WTC11 (cell line): ENCODE results near the gene CPSF3. TPM values are rescaled to one million over a fixed set of nuclear protein-coding genes. Genes with fewer than 3 reads are reported as not detected.
"Not testable (repeated sequence)": the region's sequence is repeated elsewhere in the genome, so short reads cannot be mapped to it uniquely, and the experiment has no call there.

Experiments
- ATAC-seq: fragments of 200-7000 bp; cut with Tn5 transposase; 2 replicates; pipeline ENCODE4 v1.10.0; 2021; ENCODE audit warnings: mild to moderate bottlenecking, moderate library complexity
- CTCF ChIA-PET: fragments of 300-600 bp; sonication (Branson Sonifier 250); formaldehyde crosslinking; loops from one replicate; lab custom pipeline; 2021; ENCODE audit warnings: antibody characterized with exemption; lab: Charles Lee
- POLR2A ChIA-PET: fragments of 350-600 bp; sonication (Branson Sonifier 250); formaldehyde crosslinking; loops from one replicate; lab custom pipeline; 2021; ENCODE audit warnings: antibody characterized with exemption; lab: Charles Lee
- DNase-seq: peaks from one replicate; pipeline ENCODE4 v3.0.0; 2021; ENCODE audit warnings: low spot score
- H3K27ac Mint-ChIP-seq: 2 replicates; pipeline ENCODE4 v1.8.0; 2021; ENCODE audit warnings: mixed read lengths
- H3K27me3 Mint-ChIP-seq: 2 replicates; pipeline ENCODE4 v1.8.0; 2021; ENCODE audit warnings: low read depth, mild to moderate bottlenecking, moderate library complexity, mixed read lengths
- H3K36me3 Mint-ChIP-seq: 2 replicates; pipeline ENCODE4 v1.8.0; 2021; ENCODE audit warnings: mixed read lengths
- H3K4me1 Mint-ChIP-seq: 2 replicates; pipeline ENCODE4 v1.8.0; 2022; ENCODE audit warnings: mixed read lengths
- H3K4me3 Mint-ChIP-seq: 2 replicates; pipeline ENCODE4 v1.8.0; 2021; ENCODE audit warnings: mild to moderate bottlenecking, moderate library complexity, mixed read lengths
- H3K9me3 Mint-ChIP-seq: 2 replicates; pipeline ENCODE4 v1.8.0; 2021; ENCODE audit warnings: mixed read lengths
- AFF4 ChIP-seq: sonication (generic); formaldehyde crosslinking; IDR thresholded peaks from 2 replicates; pipeline ENCODE4 v1.8.1; 2023; ENCODE audit warnings: mild to moderate bottlenecking, missing genetic modification reagents, borderline replicate concordance
- ATF1 ChIP-seq: sonication (generic); formaldehyde crosslinking; IDR thresholded peaks from 2 replicates; pipeline ENCODE4 v1.8.1; 2023; ENCODE audit warnings: mild to moderate bottlenecking, moderate library complexity, missing genetic modification reagents
- ATF3 ChIP-seq: sonication (generic); formaldehyde crosslinking; conservative IDR thresholded peaks from 2 replicates; pipeline ENCODE4 v1.8.1; 2022; ENCODE audit warnings: mild to moderate bottlenecking, missing genetic modification reagents
- CDX4 ChIP-seq: fragments of 250-450 bp; sonication (Bioruptor Pico); IDR thresholded peaks from 2 replicates; pipeline ENCODE4 v1.9.0; 2021; ENCODE audit warnings: moderate library complexity, mild to moderate bottlenecking, inconsistent platforms, borderline replicate concordance
- E2F5 ChIP-seq: sonication (generic); formaldehyde crosslinking; IDR thresholded peaks from 2 replicates; pipeline ENCODE4 v1.8.1; 2022; ENCODE audit warnings: mild to moderate bottlenecking, moderate library complexity, missing genetic modification reagents
- GTF2I ChIP-seq: fragments of 250-450 bp; sonication (Bioruptor Pico); conservative IDR thresholded peaks from 2 replicates; pipeline ENCODE4 v1.4.0; 2021; ENCODE audit warnings: mild to moderate bottlenecking
- IRF2 ChIP-seq: sonication (generic); formaldehyde crosslinking; IDR thresholded peaks from 2 replicates; pipeline ENCODE4 v1.8.0; 2022; ENCODE audit warnings: low read depth, missing genetic modification reagents, borderline replicate concordance
- NFATC4 ChIP-seq: fragments of 250-450 bp; sonication (Bioruptor Pico); IDR thresholded peaks from 2 replicates; pipeline ENCODE4 v1.9.0; 2021; ENCODE audit warnings: mild to moderate bottlenecking
- OVOL2 ChIP-seq: fragments of 250-450 bp; sonication (Bioruptor Pico); IDR thresholded peaks from 2 replicates; pipeline ENCODE4 v1.9.0; 2021; ENCODE audit warnings: mild to moderate bottlenecking, borderline replicate concordance
- RORB ChIP-seq: fragments of 250-450 bp; sonication (Bioruptor Pico); IDR thresholded peaks from 2 replicates; pipeline ENCODE4 v1.9.0; 2021; ENCODE audit warnings: mild to moderate bottlenecking
- SMAD4 ChIP-seq: sonication (generic); formaldehyde crosslinking; IDR thresholded peaks from 2 replicates; pipeline ENCODE4 v1.8.0; 2022; ENCODE audit warnings: mild to moderate bottlenecking, missing genetic modification reagents
- TEAD1 ChIP-seq: sonication (generic); formaldehyde crosslinking; IDR thresholded peaks from 2 replicates; pipeline ENCODE4 v1.8.0; 2022; ENCODE audit warnings: mild to moderate bottlenecking, missing genetic modification reagents
- TEAD4 ChIP-seq: sonication (generic); formaldehyde crosslinking; IDR thresholded peaks from 2 replicates; pipeline ENCODE4 v1.8.0; 2022; ENCODE audit warnings: mild to moderate bottlenecking, missing genetic modification reagents
- USF1 ChIP-seq: sonication (generic); formaldehyde crosslinking; IDR thresholded peaks from 2 replicates; pipeline ENCODE4 v1.8.0; 2022; ENCODE audit warnings: mild to moderate bottlenecking, missing genetic modification reagents
- ZBTB21 ChIP-seq: sonication (generic); formaldehyde crosslinking; IDR thresholded peaks from 2 replicates; pipeline ENCODE4 v1.8.1; 2023; ENCODE audit warnings: mild to moderate bottlenecking, missing genetic modification reagents, borderline replicate concordance
- ZNF138 ChIP-seq: sonication (generic); formaldehyde crosslinking; conservative IDR thresholded peaks from 2 replicates; pipeline ENCODE4 v1.8.1; 2022; ENCODE audit warnings: mild to moderate bottlenecking, moderate library complexity, missing genetic modification reagents
- ZNF232 ChIP-seq: sonication (generic); formaldehyde crosslinking; IDR thresholded peaks from 2 replicates; pipeline ENCODE4 v1.8.0; 2022; ENCODE audit warnings: mild to moderate bottlenecking, missing genetic modification reagents
- ZNF425 ChIP-seq: fragments of 250-450 bp; sonication (Bioruptor Pico); conservative IDR thresholded peaks from 2 replicates; pipeline ENCODE4 v1.9.0; 2021; ENCODE audit warnings: mild to moderate bottlenecking
- total RNA-seq: library from RNA; stranded (reverse); gene quantifications from 3 replicates; pipeline ENCODE4 v1.2.3, GENCODE V29; 2021

CPSF3 gene
- total RNA-seq, 1 experiment from 2014 or later = 88.4 TPM

- Mint-ChIP-seq H3K36me3 (peaks cover 26% of the 10 kb centered on the region), H3K4me3 (no peak overlapping the region), H3K9me3 (no peaks in the 10 kb centered on the region)
- DNase-seq (no peak), ATAC-seq (no peak)
- no peak for TF ChIP-seq TEAD4 (CRISPR knock-in tag)
- no peak for TF ChIP-seq IRF2 (CRISPR knock-in tag)
- no peak for TF ChIP-seq TEAD1 (CRISPR knock-in tag)
- no peak for TF ChIP-seq USF1
- TF ChIP-seq, all 79 proteins: peak for 0
- POLR2A ChIA-PET = no interaction called here
- H3K27me3 Mint-ChIP-seq = no peaks in the 10 kb centered on the region
- no peak overlapping the region for H3K27ac Mint-ChIP-seq
- CTCF ChIA-PET = no interaction called here
- no peaks in the 10 kb centered on the region for H3K4me1 Mint-ChIP-seq
Observed at GRCh38 chr2:9508931-9509330, 85.5 kb downstream of the CPSF3 start.

- CTCF ChIA-PET, ATAC-seq, H3K27ac Mint-ChIP-seq: not testable (repeated sequence)
- peak; percentile 65; the same call in 1 of the 2 replicates for TF ChIP-seq GTF2I (CRISPR knock-in tag)
- TF ChIP-seq, all 79 proteins: peak for 1; not testable (repeated sequence) for 78
- H3K4me1 Mint-ChIP-seq, H3K27me3 Mint-ChIP-seq, DNase-seq, H3K4me3 Mint-ChIP-seq, H3K9me3 Mint-ChIP-seq, POLR2A ChIA-PET: not testable (repeated sequence)
- peaks cover 25% of the 10 kb centered on the region for H3K36me3 Mint-ChIP-seq
Observed at GRCh38 chr2:9513946-9514345, 90.5 kb downstream of the CPSF3 start.

- no peak for TF ChIP-seq ZNF425 (CRISPR knock-in tag)
- TF ChIP-seq ZNF138 = no peak
- no peak for TF ChIP-seq ATF3 (CRISPR knock-in tag)
- TF ChIP-seq ZNF232 = no peak
- TF ChIP-seq E2F5 (CRISPR knock-in tag) = no peak
- no peak for TF ChIP-seq ATF1
- Mint-ChIP-seq H3K27me3 (no peaks in the 10 kb centered on the region), H3K9me3 (no peaks in the 10 kb centered on the region), H3K4me3 (no peak overlapping the region), H3K27ac (no peak overlapping the region), H3K36me3 (peaks cover 37% of the 10 kb centered on the region), H3K4me1 (no peaks in the 10 kb centered on the region)
- no peak for DNase-seq
- ATAC-seq = no peak
- ChIA-PET CTCF (no interaction called here), POLR2A (no interaction called here)
Observed at GRCh38 chr2:9517118-9517782, 93.8 kb downstream of the CPSF3 start.

- no peaks in the 10 kb centered on the region for H3K4me1 Mint-ChIP-seq
- DNase-seq = no peak
- ATAC-seq = no peak
- H3K27ac Mint-ChIP-seq = no peak overlapping the region
- H3K4me3 Mint-ChIP-seq = no peak overlapping the region
- POLR2A ChIA-PET = no interaction called here
- H3K9me3 Mint-ChIP-seq = no peaks in the 10 kb centered on the region
- no peaks in the 10 kb centered on the region for H3K27me3 Mint-ChIP-seq
- CTCF ChIA-PET = interaction anchor here (0.9 to 1.0 kb wide), 2 partner anchors 250 to 252 kb away, joined by 3 read pairs; no protein-coding TSS in a partner anchor
- H3K36me3 Mint-ChIP-seq = peaks cover 32% of the 10 kb centered on the region
- TF ChIP-seq NFATC4 (CRISPR knock-in tag) = no peak
- no peak for TF ChIP-seq RORB (CRISPR knock-in tag)
- no peak for TF ChIP-seq CDX4
- no peak for TF ChIP-seq ZBTB21 (CRISPR knock-in tag)
- no peak for TF ChIP-seq AFF4 (CRISPR knock-in tag)
- no peak for TF ChIP-seq OVOL2
- no peak for TF ChIP-seq SMAD4 (CRISPR knock-in tag)
Observed at GRCh38 chr2:9518163-9518562, 94.7 kb downstream of the CPSF3 start.
